Smooth muscle cell (in vitro differentiated cells): ENCODE data around the gene TIGD7. TPM values are rescaled to one million over a fixed set of nuclear protein-coding genes. Genes with fewer than 3 reads are reported as not detected.

Experiments
- DNase-seq: peaks from one replicate; lab custom pipeline; 2025; ENCODE audit not compliant: unreplicated experiment; lab: John Stamatoyannopoulos, UW
- H2AFZ ChIP-seq: fragments of 200-600 bp; sonication (generic); 2 replicates; pipeline ENCODE4 v1.6.0; 2016; ENCODE audit warnings: antibody characterized with exemption, low read depth, mild to moderate bottlenecking
- H3F3A ChIP-seq: fragments of 200-600 bp; sonication (generic); 2 replicates; pipeline ENCODE4 v1.6.0; 2017; ENCODE audit warnings: antibody characterized with exemption, low read depth
- H3K27ac ChIP-seq: fragments of 200-600 bp; sonication (generic); 2 replicates; pipeline ENCODE4 v1.5.1; 2016; ENCODE audit warnings: low read depth, mild to moderate bottlenecking
- H3K27me3 ChIP-seq: fragments of 200-600 bp; sonication (generic); 2 replicates; pipeline ENCODE4 v1.6.1; 2016; ENCODE audit warnings: low read depth, mild to moderate bottlenecking
- H3K36me3 ChIP-seq: fragments of 200-600 bp; sonication (generic); 2 replicates; pipeline ENCODE4 v1.5.1; 2016; ENCODE audit warnings: low read depth
- H3K4me1 ChIP-seq: fragments of 200-600 bp; sonication (generic); 2 replicates; pipeline ENCODE4 v1.5.1; 2016; ENCODE audit warnings: low read depth
- H3K4me2 ChIP-seq: fragments of 200-600 bp; sonication (generic); 2 replicates; pipeline ENCODE4 v1.6.0; 2016; ENCODE audit warnings: mild to moderate bottlenecking
- H3K4me3 ChIP-seq: fragments of 200-600 bp; sonication (generic); 2 replicates; pipeline ENCODE4 v1.5.1; 2016; ENCODE audit warnings: mild to moderate bottlenecking
- H3K79me2 ChIP-seq: fragments of 200-600 bp; sonication (generic); 2 replicates; pipeline ENCODE4 v1.6.0; 2016; ENCODE audit warnings: low read depth, mild to moderate bottlenecking
- H3K9ac ChIP-seq: fragments of 200-600 bp; sonication (generic); 2 replicates; pipeline ENCODE4 v1.6.0; 2016; ENCODE audit warnings: low read depth
- H3K9me3 ChIP-seq: fragments of 200-600 bp; sonication (generic); replicated peaks from 2 replicates; pipeline ENCODE4 v1.5.1; 2016; ENCODE audit warnings: low read depth
- H4K20me1 ChIP-seq: fragments of 200-600 bp; sonication (generic); 2 replicates; pipeline ENCODE4 v1.6.0; 2016; ENCODE audit warnings: low read depth
- WGBS: methylation state at CpG from one replicate; pipeline ENCODE4 v1.1.7; 2016; ENCODE audit warnings: low lambda C conversion rate; 5-methylcytosine and 5-hydroxymethylcytosine counted together
- polyA plus RNA-seq: library from polyadenylated mRNA; unstranded; fragments of >200 nt; fragmentation: Nextera tagmentation; extraction: Ambion mirVana; gene quantifications from 2 replicates; pipeline ENCODE4 v1.2.1, GENCODE V29; 2016
- total RNA-seq: library from RNA; depleted of rRNA; stranded (reverse); fragments of >200 nt; gene quantifications from 2 replicates; pipeline ENCODE4 v1.2.3, GENCODE V29; 2014
- TF ChIP-seq, protein P1 (sequence below): fragments of 200-600 bp; sonication (generic); IDR thresholded peaks from 2 replicates; pipeline ENCODE4 v1.5.1; 2017; ENCODE audit warnings: borderline replicate concordance, mild to moderate bottlenecking, antibody characterized with exemption; ENCODE audit not compliant: insufficient read depth, poor library complexity, severe bottlenecking

Gene TIGD7
- total and polyA plus RNA-seq, 2 experiments from 2014 or later = 3.6 to 5.0 TPM

DNA sequence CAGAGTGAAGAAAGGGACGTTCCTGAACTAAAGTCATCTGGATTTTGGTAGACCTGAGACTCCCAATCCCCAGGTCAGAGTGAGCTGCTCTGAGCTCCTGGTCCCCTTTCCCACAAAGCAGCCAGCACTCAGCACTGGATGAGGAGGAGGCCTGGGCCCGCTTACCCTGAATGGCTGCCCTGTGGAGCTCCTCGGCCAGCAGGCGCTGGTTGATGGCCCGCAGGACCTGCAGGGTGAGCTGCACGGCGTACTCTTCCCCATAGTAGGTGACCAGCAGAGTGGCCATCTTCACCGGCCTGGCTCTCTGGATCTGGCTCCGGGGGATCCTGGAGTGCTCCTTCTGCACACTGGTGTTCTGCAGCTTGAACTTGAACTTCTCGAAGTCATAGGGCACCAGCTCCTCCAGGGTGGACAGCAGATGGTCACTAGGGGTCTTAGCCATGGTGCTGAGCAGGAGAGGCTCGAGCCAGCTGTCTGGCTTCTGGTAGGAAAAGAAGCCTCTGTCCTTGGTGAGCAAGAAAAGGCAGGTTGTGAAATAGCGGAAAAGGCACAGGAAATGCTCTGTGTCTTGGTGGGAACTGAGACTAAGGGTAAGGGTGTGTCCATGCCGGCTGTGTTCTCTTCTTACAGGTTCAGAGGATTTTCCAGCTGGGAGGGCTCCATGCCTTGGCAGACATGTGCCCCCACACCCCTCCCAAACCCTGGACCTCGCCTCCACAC, 48.9 kb downstream of the TIGD7 start, which contains the start of gene MEFV:
MEFV (minus strand) TSS at position 488 of the 720 bp plus-strand sequence; CDS start at position 442, 46 bp downstream.
- Histone ChIP-seq H3K4me3 (no peak within 1 kb of the TSS), H3K27ac (no peak within 1 kb of the TSS), H3K27me3 (no peaks in the 10 kb centered on the region), H4K20me1 (no peaks in the 10 kb centered on the region), H3K9me3 (no peaks in the 10 kb centered on the region), H3K4me1 (no peaks in the 10 kb centered on the region), H3K9ac (no peak within 1 kb of the TSS), H3K4me2 (no peak within 1 kb of the TSS), H3K79me2 (no peaks in the 10 kb centered on the region), H2AFZ (no peak within 1 kb of the TSS), H3F3A (no peaks in the 10 kb centered on the region), H3K36me3 (no peaks in the 10 kb centered on the region)
- DNase-seq = no peak
- 86% methylated on average over 14 of the region's 14 CpGs for WGBS
- TF ChIP-seq, protein P1, sequence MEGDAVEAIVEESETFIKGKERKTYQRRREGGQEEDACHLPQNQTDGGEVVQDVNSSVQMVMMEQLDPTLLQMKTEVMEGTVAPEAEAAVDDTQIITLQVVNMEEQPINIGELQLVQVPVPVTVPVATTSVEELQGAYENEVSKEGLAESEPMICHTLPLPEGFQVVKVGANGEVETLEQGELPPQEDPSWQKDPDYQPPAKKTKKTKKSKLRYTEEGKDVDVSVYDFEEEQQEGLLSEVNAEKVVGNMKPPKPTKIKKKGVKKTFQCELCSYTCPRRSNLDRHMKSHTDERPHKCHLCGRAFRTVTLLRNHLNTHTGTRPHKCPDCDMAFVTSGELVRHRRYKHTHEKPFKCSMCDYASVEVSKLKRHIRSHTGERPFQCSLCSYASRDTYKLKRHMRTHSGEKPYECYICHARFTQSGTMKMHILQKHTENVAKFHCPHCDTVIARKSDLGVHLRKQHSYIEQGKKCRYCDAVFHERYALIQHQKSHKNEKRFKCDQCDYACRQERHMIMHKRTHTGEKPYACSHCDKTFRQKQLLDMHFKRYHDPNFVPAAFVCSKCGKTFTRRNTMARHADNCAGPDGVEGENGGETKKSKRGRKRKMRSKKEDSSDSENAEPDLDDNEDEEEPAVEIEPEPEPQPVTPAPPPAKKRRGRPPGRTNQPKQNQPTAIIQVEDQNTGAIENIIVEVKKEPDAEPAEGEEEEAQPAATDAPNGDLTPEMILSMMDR = no peak

DNA sequence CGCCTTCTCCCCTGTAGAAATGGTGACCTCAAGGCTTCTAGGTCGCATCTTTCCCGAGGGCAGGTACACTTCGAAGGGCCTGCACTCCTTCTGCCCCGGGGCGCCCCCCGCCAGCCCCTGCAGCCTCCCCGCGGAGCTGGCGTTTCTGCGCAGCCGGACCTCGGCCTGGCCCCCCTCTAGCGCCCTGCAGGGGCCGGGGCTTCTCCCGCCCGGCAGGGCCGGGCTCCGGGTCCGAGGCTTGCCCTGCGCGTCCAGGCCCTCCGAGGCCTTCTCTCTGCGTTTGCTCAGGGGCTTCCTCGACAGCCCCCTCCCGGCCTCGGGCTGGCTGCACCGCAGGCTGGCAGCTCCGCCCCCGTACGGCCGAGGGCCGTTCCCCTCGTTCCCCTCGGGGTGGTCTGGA, 50.9 kb downstream of the TIGD7 start:
- H2AFZ ChIP-seq = no peak overlapping the region
- no peaks in the 10 kb centered on the region for H3K79me2 ChIP-seq
- H3K27me3 ChIP-seq = no peaks in the 10 kb centered on the region
- H3K4me1 ChIP-seq = no peaks in the 10 kb centered on the region
- no peak overlapping the region for H3K4me3 ChIP-seq
- H3F3A ChIP-seq = no peaks in the 10 kb centered on the region
- TF ChIP-seq, protein P1 = no peak
- no peaks in the 10 kb centered on the region for H4K20me1 ChIP-seq
- H3K36me3 ChIP-seq = no peaks in the 10 kb centered on the region
- 89% methylated on average over 20 of the region's 35 CpGs for WGBS
- no peak overlapping the region for H3K9ac ChIP-seq
- no peak for DNase-seq
- H3K9me3 ChIP-seq = no peaks in the 10 kb centered on the region
- H3K4me2 ChIP-seq = no peak overlapping the region
- no peak overlapping the region for H3K27ac ChIP-seq

DNA sequence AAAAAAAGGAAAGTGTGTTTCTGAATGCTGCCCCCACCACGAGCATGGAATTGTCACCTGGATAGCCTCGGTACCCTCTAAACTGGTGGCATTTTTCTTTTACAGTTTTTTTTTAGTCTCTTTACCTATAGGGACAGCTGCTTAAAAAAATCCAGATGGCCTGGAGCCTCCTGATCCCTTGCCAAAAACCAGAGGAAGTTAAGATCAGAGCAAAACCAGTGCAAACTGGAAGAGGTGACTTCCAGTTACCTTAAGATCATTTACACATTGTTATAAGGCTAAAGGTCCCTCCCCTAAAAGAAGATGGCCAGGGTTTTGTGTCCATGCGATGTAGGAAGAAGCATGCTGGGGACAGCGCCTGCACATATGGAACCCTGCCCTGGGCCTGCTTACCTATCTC, 52.3 kb downstream of the TIGD7 start:
- TF ChIP-seq, protein P1 = no peak
- Histone ChIP-seq H3K4me1 (no peaks in the 10 kb centered on the region), H3K4me2 (no peak overlapping the region), H3K79me2 (no peaks in the 10 kb centered on the region), H2AFZ (no peak overlapping the region), H3K9me3 (no peaks in the 10 kb centered on the region), H4K20me1 (no peaks in the 10 kb centered on the region), H3K36me3 (no peaks in the 10 kb centered on the region), H3K9ac (no peak overlapping the region), H3K27ac (no peak overlapping the region), H3F3A (no peaks in the 10 kb centered on the region), H3K27me3 (no peaks in the 10 kb centered on the region), H3K4me3 (no peak overlapping the region)
- 88% methylated on average over 4 of the region's 4 CpGs for WGBS
- no peak for DNase-seq

DNA sequence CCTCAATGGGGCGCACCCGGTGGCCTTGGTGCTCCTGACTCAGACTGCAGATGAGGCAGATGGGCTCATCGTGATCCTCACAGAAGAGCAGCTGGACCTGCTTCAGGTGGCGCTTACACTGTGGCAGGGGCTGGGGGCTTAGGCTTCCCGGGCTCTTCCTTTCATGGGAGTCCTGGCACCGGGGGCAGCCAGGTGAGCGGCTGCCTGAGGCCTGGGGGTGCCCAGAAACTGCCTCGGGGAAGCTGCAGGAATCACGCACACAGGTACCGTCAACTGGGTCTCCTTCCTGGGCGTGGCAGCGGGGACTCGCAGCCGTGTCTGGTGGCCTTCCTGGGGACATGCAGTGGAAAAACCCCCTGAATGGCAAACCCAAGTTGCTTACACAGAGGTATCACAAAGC, 55.8 kb downstream of the TIGD7 start:
- Histone ChIP-seq H3K36me3 (no peaks in the 10 kb centered on the region), H3K27ac (no peak overlapping the region), H3K9me3 (no peaks in the 10 kb centered on the region), H3K4me3 (no peak overlapping the region), H3K79me2 (no peaks in the 10 kb centered on the region), H4K20me1 (no peaks in the 10 kb centered on the region), H3K4me1 (no peaks in the 10 kb centered on the region), H2AFZ (no peak overlapping the region), H3K4me2 (no peak overlapping the region), H3F3A (no peaks in the 10 kb centered on the region), H3K27me3 (no peaks in the 10 kb centered on the region), H3K9ac (no peak overlapping the region)
- 86% methylated on average over 12 of the region's 14 CpGs for WGBS
- TF ChIP-seq, protein P1 = no peak
- no peak for DNase-seq
